ENCODE results near the gene DIPK1A. TPM values are rescaled to one million over a fixed set of nuclear protein-coding genes. Genes with fewer than 3 reads are reported as not detected.

DIPK1A gene
- total RNA-seq, 4 donors from 2014 or later: 3.1 to 9.9 (median 4.9) TPM

GRCh38 chr1:92877792-92878191 is 83.5 kb downstream of the DIPK1A start:
- H3K4me1 ChIP-seq: peaks cover 0 to 15% (median 2%) of the 10 kb centered on the region in 3 donors
- no peaks in the 10 kb centered on the region for H3K27me3 ChIP-seq
- no peak for DNase-seq
- WGBS, 2 donors: 51% methylated on average over 4 of the region's 4 CpGs
- no peaks in the 10 kb centered on the region for H3K36me3 ChIP-seq
- H3K9me3 ChIP-seq: no peaks in the 10 kb centered on the region
- H3K27ac ChIP-seq: peak overlapping the region in 1 of 4 donors; percentile 17
- TF ChIP-seq CTCF (IDR thresholded peaks at IDR 0.05): no peak
- no peak for TF ChIP-seq POLR2A (IDR thresholded peaks at IDR 0.05)
- intact Hi-C loops (cut with DNase I): no loop called here
- H3K4me3 ChIP-seq: peak overlapping the region in 1 of 4 donors; percentile 12

- peak overlapping the region in 1 of 4 donors; percentile 17 for H3K27ac ChIP-seq
- no peaks in the 10 kb centered on the region for H3K27me3 ChIP-seq
- TF ChIP-seq CTCF (IDR thresholded peaks at IDR 0.05) (no peak), POLR2A (IDR thresholded peaks at IDR 0.05) (no peak)
- H3K9me3 ChIP-seq: no peaks in the 10 kb centered on the region
- H3K36me3 ChIP-seq: no peaks in the 10 kb centered on the region
- DNase-seq: no peak
- intact Hi-C loops (cut with DNase I): no loop called here
- peaks cover 0 to 15% (median 2%) of the 10 kb centered on the region in 3 donors for H3K4me1 ChIP-seq
- WGBS, 2 donors: 35 to 53% methylated on average over 4 of the region's 4 CpGs
- peak overlapping the region in 1 of 4 donors; percentile 22 for H3K4me3 ChIP-seq
These were observed 84.1 kb downstream of the DIPK1A start for GRCh38 chr1:92877081-92877711.

- Histone ChIP-seq H3K27me3 (no peaks in the 10 kb centered on the region), H3K4me1 (peaks cover 0 to 15% (median 2%) of the 10 kb centered on the region in 3 donors), H3K4me3 (no peak overlapping the region), H3K36me3 (no peaks in the 10 kb centered on the region), H3K9me3 (no peaks in the 10 kb centered on the region), H3K27ac (no peak overlapping the region)
- no peak for DNase-seq
- intact Hi-C loops (cut with DNase I): no loop called here
- 90 to 92% methylated on average over 4 of the region's 4 CpGs for WGBS, 2 donors
- TF ChIP-seq POLR2A (IDR thresholded peaks at IDR 0.05): no peak
- no peak for TF ChIP-seq CTCF (IDR thresholded peaks at IDR 0.05)
These were observed 84.9 kb downstream of the DIPK1A start for GRCh38 chr1:92876351-92876750.

- WGBS, 2 donors: 68 to 88% methylated on average over 2 of the region's 2 CpGs
- no peaks in the 10 kb centered on the region for H3K36me3 ChIP-seq
- no peaks in the 10 kb centered on the region for H3K9me3 ChIP-seq
- no peak overlapping the region for H3K4me3 ChIP-seq
- H3K27me3 ChIP-seq: no peaks in the 10 kb centered on the region
- TF ChIP-seq POLR2A (IDR thresholded peaks at IDR 0.05): no peak
- H3K27ac ChIP-seq: no peak overlapping the region
- peaks cover 0 to 15% (median 2%) of the 10 kb centered on the region in 3 donors for H3K4me1 ChIP-seq
- no peak for DNase-seq
- intact Hi-C loops (cut with DNase I): no loop called here
These were observed 86.3 kb downstream of the DIPK1A start for GRCh38 chr1:92874987-92875386.

- DNase-seq: no peak
These were observed 88.5 kb downstream of the DIPK1A start for GRCh38 chr1:92872719-92873118.

More at GRCh38 chr1:92872719-92873118, 88.5 kb downstream of the DIPK1A start:
- Histone ChIP-seq H3K4me1 (peaks cover 0 to 13% (median 2%) of the 10 kb centered on the region in 3 donors), H3K27ac (no peak overlapping the region), H3K27me3 (no peaks in the 10 kb centered on the region), H3K4me3 (no peak overlapping the region), H3K9me3 (no peaks in the 10 kb centered on the region), H3K36me3 (no peaks in the 10 kb centered on the region)
- WGBS, 2 donors: 70 to 79% methylated on average over 2 of the region's 2 CpGs
- intact Hi-C loops (cut with DNase I): no loop called here
- TF ChIP-seq CTCF (IDR thresholded peaks at IDR 0.05) (no peak), POLR2A (IDR thresholded peaks at IDR 0.05) (no peak)

All from esophagus squamous epithelium (tissue), 5 donors.